Mesothelial cell of epicardium (in vitro differentiated cells): ENCODE results near the gene UCP3. TPM values are rescaled to one million over a fixed set of nuclear protein-coding genes. Genes with fewer than 3 reads are reported as not detected.
"Not testable (repeated sequence)": the region's sequence is repeated elsewhere in the genome, so short reads cannot be mapped to it uniquely, and the experiment has no call there.

Source experiments
- DNase-seq, 2 experiments: peaks; one replicate each; pipeline ENCODE4 v3.0.0; 2021; ENCODE audit warnings: low spot score in 2 of 2; ENCODE audit not compliant: unreplicated experiment in 2 of 2
- H3K27ac Mint-ChIP-seq: 2 replicates; pipeline ENCODE4 v1.8.0; 2021; ENCODE audit warnings: mixed read lengths
- H3K27me3 Mint-ChIP-seq: 2 replicates; pipeline ENCODE4 v1.8.0; 2021; ENCODE audit warnings: low read depth, mixed read lengths
- H3K36me3 Mint-ChIP-seq: 2 replicates; pipeline ENCODE4 v1.8.0; 2021; ENCODE audit warnings: mixed read lengths
- H3K4me1 Mint-ChIP-seq: 2 replicates; pipeline ENCODE4 v1.8.0; 2021; ENCODE audit warnings: mixed read lengths
- H3K4me3 Mint-ChIP-seq: 2 replicates; pipeline ENCODE4 v1.8.0; 2021; ENCODE audit warnings: mild to moderate bottlenecking, moderate library complexity, mixed read lengths
- H3K9me3 Mint-ChIP-seq: 2 replicates; pipeline ENCODE4 v1.8.0; 2021; ENCODE audit warnings: mixed read lengths
- CTCF ChIP-seq: fragments of 200-600 bp; sonication (generic); IDR thresholded peaks from one replicate; pipeline ENCODE4 v1.5.0; 2021; ENCODE audit warnings: antibody characterized with exemption; ENCODE audit not compliant: unreplicated experiment
- total RNA-seq: library from RNA; stranded (reverse); gene quantifications from 3 replicates; pipeline ENCODE4 v1.2.1, GENCODE V29; 2021

Gene UCP3
- total RNA-seq, 1 donor from 2014 or later: 5.8 TPM

- no peaks in the 10 kb centered on the region for H3K36me3 Mint-ChIP-seq
- no peak for TF ChIP-seq CTCF
- H3K4me3 Mint-ChIP-seq: no peak overlapping the region
- no peaks in the 10 kb centered on the region for H3K4me1 Mint-ChIP-seq
- peaks cover 3% of the 10 kb centered on the region for H3K27me3 Mint-ChIP-seq
- no peak for DNase-seq
- no peaks in the 10 kb centered on the region for H3K9me3 Mint-ChIP-seq
- H3K27ac Mint-ChIP-seq: no peak overlapping the region
These were observed 19.7 kb downstream of the UCP3 start for GRCh38 chr11:73989156-73989555.

- no peak for TF ChIP-seq CTCF
- Mint-ChIP-seq H3K27me3 (peaks cover 3% of the 10 kb centered on the region), H3K4me3 (no peak overlapping the region), H3K36me3 (no peaks in the 10 kb centered on the region), H3K27ac (no peak overlapping the region), H3K4me1 (peaks cover 7% of the 10 kb centered on the region), H3K9me3 (no peaks in the 10 kb centered on the region)
- DNase-seq: no peak
These were observed 20.7 kb downstream of the UCP3 start for GRCh38 chr11:73988227-73988626.

- peaks cover 22% of the 10 kb centered on the region for H3K4me1 Mint-ChIP-seq
- H3K27me3 Mint-ChIP-seq, H3K4me3 Mint-ChIP-seq, DNase-seq, H3K27ac Mint-ChIP-seq, H3K9me3 Mint-ChIP-seq, H3K36me3 Mint-ChIP-seq: not testable (repeated sequence)
These were observed 23.2 kb downstream of the UCP3 start for GRCh38 chr11:73985661-73986060.

GRCh38 chr11:73983741-73984538, 24.9 kb downstream of the UCP3 start:
- H3K36me3 Mint-ChIP-seq: peaks cover 1% of the 10 kb centered on the region
- H3K27me3 Mint-ChIP-seq: peaks cover 9% of the 10 kb centered on the region
- H3K4me3 Mint-ChIP-seq: peak overlapping the region; percentile 82
- H3K9me3 Mint-ChIP-seq: no peaks in the 10 kb centered on the region
- H3K4me1 Mint-ChIP-seq: peaks cover 25% of the 10 kb centered on the region
- peak overlapping the region; percentile 95 for H3K27ac Mint-ChIP-seq
- DNase-seq: no peak
- no peak for TF ChIP-seq CTCF

- Mint-ChIP-seq H3K4me3 (peak overlapping the region; percentile 82), H3K27me3 (peaks cover 9% of the 10 kb centered on the region), H3K36me3 (peaks cover 5% of the 10 kb centered on the region), H3K4me1 (peaks cover 25% of the 10 kb centered on the region), H3K27ac (peak overlapping the region; percentile 95), H3K9me3 (no peaks in the 10 kb centered on the region)
- no peak for TF ChIP-seq CTCF
- peak; percentile 74 to 84 for DNase-seq
These were observed 25.7 kb downstream of the UCP3 start for GRCh38 chr11:73982990-73983740.

GRCh38 chr11:73982595-73982989, 26.3 kb downstream of the UCP3 start, which contains the start of gene UCP2:
Gene UCP2 (minus strand): TSS chr11:73982843. CDS start chr11:73978378, 4,465 bp downstream.
- peak within 1 kb of the TSS; percentile 95 for H3K27ac Mint-ChIP-seq
- peak within 1 kb of the TSS; percentile 82 for H3K4me3 Mint-ChIP-seq
- H3K9me3 Mint-ChIP-seq: no peaks in the 10 kb centered on the region
- no peak for TF ChIP-seq CTCF
- DNase-seq: peak; percentile 70 to 75
- H3K27me3 Mint-ChIP-seq: peaks cover 9% of the 10 kb centered on the region
- H3K4me1 Mint-ChIP-seq: peaks cover 25% of the 10 kb centered on the region
- H3K36me3 Mint-ChIP-seq: peaks cover 5% of the 10 kb centered on the region
